Prostate gland (tissue), 2 donors: ENCODE data around the gene ZDHHC15. TPM values are rescaled to one million over a fixed set of nuclear protein-coding genes. Genes with fewer than 3 reads are reported as not detected.
"Not testable (repeated sequence)": the region's sequence is repeated elsewhere in the genome, so short reads cannot be mapped to it uniquely, and the experiment has no call there.

Source experiments
- DNase-seq: peaks from one replicate; pipeline ENCODE4 v3.0.0-alpha.2; 2019; ENCODE audit warnings: low spot score
- H3K27ac ChIP-seq, 2 donors: fragments of 200-600 bp; sonication (generic); 2 replicates each; pipeline ENCODE4 v1.5.1; 2017 to 2019
- H3K27me3 ChIP-seq: fragments of 200-600 bp; sonication (generic); replicated peaks from 2 replicates; pipeline ENCODE4 v1.5.1; 2019; ENCODE audit not compliant: insufficient read depth
- H3K36me3 ChIP-seq, 2 donors: fragments of 200-600 bp; sonication (generic); 1 replicate in 1 of 2; 2 replicates in 1 of 2; pipeline versions ENCODE4 v1.5.1 to v1.8.1; 2017 to 2019
- H3K4me1 ChIP-seq: fragments of 200-600 bp; sonication (generic); replicated peaks from 2 replicates; pipeline ENCODE4 v1.5.1; 2019
- H3K4me3 ChIP-seq, 2 donors: fragments of 200-600 bp; sonication (generic); 2 replicates each; pipeline ENCODE4 v1.5.1; 2017 to 2019
- H3K9me3 ChIP-seq: fragments of 200-600 bp; sonication (generic); 2 replicates; pipeline ENCODE4 v1.5.1; 2017
- POLR2A ChIP-seq: fragments of 450-650 bp; IDR thresholded peaks from one replicate; pipeline ENCODE4 v1.6.1; 2016; ENCODE audit warnings: antibody characterized with exemption, mild to moderate bottlenecking
- POLR2AphosphoS5 ChIP-seq: sonication (generic); formaldehyde crosslinking; IDR thresholded peaks from one replicate; pipeline ENCODE4 v1.6.1; 2017; ENCODE audit warnings: antibody characterized with exemption
- WGBS: methylation state at CpG from one replicate; pipeline ENCODE4 v1.1.5; 2018; 5-methylcytosine and 5-hydroxymethylcytosine counted together
- intact Hi-C: fragments of 100-400 bp; cut with DNase I; formaldehyde crosslinking; loops from one replicate; pipeline ENCODE4 v1.14.2; 2022
- total RNA-seq, 2 donors: library from RNA; depleted of rRNA; stranded (reverse); fragments of >200 nt; gene quantifications; one replicate each; pipeline ENCODE4 v1.1.0, GENCODE V29; 2016
- TF ChIP-seq, protein P1 (sequence below), 4 experiments: fragments of 200-600 bp in 2 of 4; fragments of 450-650 bp in 2 of 4; sonication (generic) in 2 of 4; IDR thresholded peaks; 1 replicate in 3 of 4; 2 replicates in 1 of 4; pipeline ENCODE4 v1.5.1; 2016 to 2019; ENCODE audit warnings: antibody characterized with exemption in 4 of 4, mild to moderate bottlenecking in 2 of 4, moderate library complexity in 2 of 4

Gene ZDHHC15, protein sequence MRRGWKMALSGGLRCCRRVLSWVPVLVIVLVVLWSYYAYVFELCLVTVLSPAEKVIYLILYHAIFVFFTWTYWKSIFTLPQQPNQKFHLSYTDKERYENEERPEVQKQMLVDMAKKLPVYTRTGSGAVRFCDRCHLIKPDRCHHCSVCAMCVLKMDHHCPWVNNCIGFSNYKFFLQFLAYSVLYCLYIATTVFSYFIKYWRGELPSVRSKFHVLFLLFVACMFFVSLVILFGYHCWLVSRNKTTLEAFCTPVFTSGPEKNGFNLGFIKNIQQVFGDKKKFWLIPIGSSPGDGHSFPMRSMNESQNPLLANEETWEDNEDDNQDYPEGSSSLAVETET
- total RNA-seq = 1 to 10 TPM; 2.6 to 2.9 TPM

DNA sequence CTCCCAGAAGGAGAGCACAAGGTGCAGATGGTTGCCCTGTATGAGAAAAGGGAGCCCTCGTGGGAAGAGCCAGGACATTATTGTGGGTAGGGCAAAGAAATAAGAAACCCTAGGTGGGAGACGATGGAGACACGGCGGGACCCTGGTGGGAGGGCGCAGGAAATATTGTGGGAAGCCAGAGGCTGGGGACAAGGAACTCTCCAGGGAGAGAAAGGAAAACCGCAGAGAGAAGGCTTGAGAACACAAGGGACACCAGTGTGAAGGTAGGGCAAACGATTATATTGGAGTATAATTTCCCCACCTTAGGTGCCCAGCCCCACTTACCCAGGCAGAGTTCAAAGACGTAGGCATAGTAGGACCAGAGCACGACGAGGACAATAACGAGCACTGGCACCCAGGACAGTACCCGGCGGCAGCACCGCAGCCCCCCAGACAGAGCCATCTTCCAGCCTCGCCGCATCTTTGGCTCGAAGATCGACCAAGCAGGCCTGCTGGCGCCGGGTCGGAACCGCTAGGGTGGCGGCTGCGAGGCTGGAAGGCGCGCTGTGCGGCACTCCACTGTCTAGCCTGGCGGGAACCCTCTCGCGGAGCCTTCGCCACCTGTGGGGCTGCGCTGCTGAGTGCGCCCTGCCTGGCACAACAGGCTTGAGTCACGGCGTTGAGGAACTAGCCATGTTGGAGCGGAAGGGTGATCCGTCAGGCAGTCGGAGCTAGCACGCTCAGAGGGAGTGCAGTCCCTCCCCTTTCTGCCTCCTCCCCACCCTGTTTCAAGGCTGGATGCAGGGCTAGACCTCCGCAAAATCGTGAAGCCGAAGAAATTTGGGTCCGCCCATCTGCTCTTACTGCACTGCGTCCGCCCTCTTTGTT, at the start of gene ZDHHC15:
Gene ZDHHC15, minus strand, starts transcription at position 473 of the 867 bp plus-strand sequence. Its CDS starts 13 bp downstream, at position 460.
- H3K4me3 ChIP-seq = peak within 1 kb of the TSS; percentile 29 to 40
- H3K27me3 ChIP-seq = no peaks in the 10 kb centered on the region
- no peaks in the 10 kb centered on the region for H3K9me3 ChIP-seq
- H3K36me3 ChIP-seq = no peaks in the 10 kb centered on the region
- no peaks in the 10 kb centered on the region for H3K4me1 ChIP-seq
- DNase-seq = peak; percentile 21
- under 1% methylated on average over 18 of the region's 45 CpGs for WGBS
- H3K27ac ChIP-seq = peak within 1 kb of the TSS; percentile 56 to 62
- intact Hi-C loops = loop anchor here (10.0 kb wide), 2 partner anchors 82 to 598 kb away; partner anchors contain the start of gene NEXMIF
- TF ChIP-seq, protein P1, sequence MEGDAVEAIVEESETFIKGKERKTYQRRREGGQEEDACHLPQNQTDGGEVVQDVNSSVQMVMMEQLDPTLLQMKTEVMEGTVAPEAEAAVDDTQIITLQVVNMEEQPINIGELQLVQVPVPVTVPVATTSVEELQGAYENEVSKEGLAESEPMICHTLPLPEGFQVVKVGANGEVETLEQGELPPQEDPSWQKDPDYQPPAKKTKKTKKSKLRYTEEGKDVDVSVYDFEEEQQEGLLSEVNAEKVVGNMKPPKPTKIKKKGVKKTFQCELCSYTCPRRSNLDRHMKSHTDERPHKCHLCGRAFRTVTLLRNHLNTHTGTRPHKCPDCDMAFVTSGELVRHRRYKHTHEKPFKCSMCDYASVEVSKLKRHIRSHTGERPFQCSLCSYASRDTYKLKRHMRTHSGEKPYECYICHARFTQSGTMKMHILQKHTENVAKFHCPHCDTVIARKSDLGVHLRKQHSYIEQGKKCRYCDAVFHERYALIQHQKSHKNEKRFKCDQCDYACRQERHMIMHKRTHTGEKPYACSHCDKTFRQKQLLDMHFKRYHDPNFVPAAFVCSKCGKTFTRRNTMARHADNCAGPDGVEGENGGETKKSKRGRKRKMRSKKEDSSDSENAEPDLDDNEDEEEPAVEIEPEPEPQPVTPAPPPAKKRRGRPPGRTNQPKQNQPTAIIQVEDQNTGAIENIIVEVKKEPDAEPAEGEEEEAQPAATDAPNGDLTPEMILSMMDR (IDR thresholded peaks at IDR 0.05) = peak in 1 of 4 experiments; percentile 12
- no peak for TF ChIP-seq POLR2A

DNA sequence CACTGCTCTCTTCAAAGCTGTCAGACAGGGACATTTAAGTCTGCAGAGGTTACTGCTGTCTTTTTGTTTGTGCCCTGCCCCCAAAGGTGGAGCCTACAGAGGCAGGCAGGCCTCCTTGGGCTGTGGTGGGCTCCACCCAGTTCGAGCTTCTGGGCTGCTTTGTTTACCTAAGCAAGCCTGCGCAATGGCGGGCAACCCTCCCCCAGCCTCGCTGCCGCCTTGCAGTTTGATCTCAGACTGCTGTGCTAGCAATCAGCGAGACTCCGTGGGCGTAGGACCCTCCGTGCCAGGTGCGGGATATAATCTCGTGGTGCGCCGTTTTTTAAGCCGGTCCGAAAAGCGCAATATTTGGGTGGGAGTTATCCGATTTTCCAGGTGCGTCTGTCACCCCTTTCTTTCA, 37.7 kb upstream of the ZDHHC15 start:
- H3K4me3 ChIP-seq, H3K9me3 ChIP-seq, DNase-seq, H3K36me3 ChIP-seq, H3K27me3 ChIP-seq, intact Hi-C loops, H3K27ac ChIP-seq, H3K4me1 ChIP-seq: not testable (repeated sequence)
- WGBS = 97% methylated on average over 11 of the region's 18 CpGs

DNA sequence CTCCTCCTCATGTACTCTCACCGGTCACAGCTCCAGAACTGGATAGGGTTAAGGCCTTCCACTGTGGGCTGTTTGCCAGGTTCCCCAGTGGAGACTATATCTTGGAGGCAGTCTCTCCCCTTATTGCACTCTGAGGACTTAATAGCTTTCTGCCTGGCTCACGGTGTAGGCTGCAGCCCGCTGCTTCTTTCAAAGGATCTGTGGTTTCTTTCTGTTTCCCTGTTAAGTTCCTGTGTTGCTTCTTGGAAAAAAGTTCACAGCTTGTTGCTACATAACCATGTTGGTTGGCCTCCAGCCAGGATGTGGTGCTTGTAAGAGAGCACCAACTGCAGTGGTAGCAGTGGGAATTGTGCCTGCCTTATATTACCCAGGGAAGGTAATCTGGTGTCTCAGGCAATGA, 24.9 kb upstream of the ZDHHC15 start:
- Histone ChIP-seq H3K36me3 (no peaks in the 10 kb centered on the region), H3K27me3 (no peaks in the 10 kb centered on the region), H3K27ac (no peak overlapping the region), H3K4me3 (no peak overlapping the region), H3K9me3 (no peaks in the 10 kb centered on the region), H3K4me1 (no peaks in the 10 kb centered on the region)
- peak; percentile 39 for DNase-seq
- TF ChIP-seq POLR2AphosphoS5 (no peak), POLR2A (no peak)
- TF ChIP-seq, protein P1 (IDR thresholded peaks at IDR 0.05) = no peak
- WGBS = 26% methylated on average over 3 of the region's 3 CpGs
- intact Hi-C loops = no loop called here

DNA sequence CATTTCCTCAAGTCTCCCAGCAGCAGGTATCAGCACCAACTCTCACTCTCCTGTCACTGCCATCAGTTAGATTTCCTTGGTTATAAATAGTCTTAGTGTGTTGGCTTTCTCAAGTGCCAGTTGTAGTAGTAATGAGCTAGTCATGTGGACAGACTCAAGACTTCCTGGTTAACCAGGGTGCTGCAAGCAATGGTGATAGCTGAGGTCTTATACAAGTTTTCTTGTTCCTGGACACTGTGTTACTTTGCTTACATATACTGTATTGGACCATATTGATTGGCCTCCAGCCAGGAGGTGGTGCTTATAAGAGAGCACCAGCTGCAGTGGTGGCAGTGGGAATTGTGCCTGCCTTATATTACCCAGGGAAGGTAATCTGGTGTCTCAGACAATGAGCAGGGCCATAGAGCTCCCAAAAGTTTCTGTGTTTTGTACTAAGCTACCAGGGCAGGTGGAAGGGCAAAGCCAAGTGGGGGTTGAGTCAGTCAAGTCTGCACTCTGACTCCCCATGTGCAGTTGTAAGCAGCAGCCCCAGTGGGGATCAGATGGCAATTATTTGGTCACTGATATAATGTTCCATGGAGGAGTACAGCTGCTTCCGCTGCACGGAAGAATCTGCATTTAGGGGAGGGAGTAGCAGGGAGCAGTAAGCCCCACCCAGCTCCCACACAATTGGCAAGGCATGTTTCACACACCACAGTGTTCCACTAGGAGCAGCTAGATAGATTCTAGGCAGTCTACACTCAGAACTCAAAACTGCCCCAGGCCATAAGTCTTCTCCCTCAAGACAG, 24.1 kb upstream of the ZDHHC15 start:
- intact Hi-C loops = no loop called here
- no peak for DNase-seq
- TF ChIP-seq, protein P1 (IDR thresholded peaks at IDR 0.05) = no peak
- no peak for TF ChIP-seq POLR2AphosphoS5
- TF ChIP-seq POLR2A = no peak
- no peaks in the 10 kb centered on the region for H3K9me3 ChIP-seq
- no peaks in the 10 kb centered on the region for H3K36me3 ChIP-seq
- no peak overlapping the region for H3K27ac ChIP-seq
- H3K4me1 ChIP-seq = no peaks in the 10 kb centered on the region
- WGBS = no CpG with 5 or more reads among the region's 2 CpGs
- H3K27me3 ChIP-seq = no peaks in the 10 kb centered on the region
- H3K4me3 ChIP-seq = no peak overlapping the region

DNA sequence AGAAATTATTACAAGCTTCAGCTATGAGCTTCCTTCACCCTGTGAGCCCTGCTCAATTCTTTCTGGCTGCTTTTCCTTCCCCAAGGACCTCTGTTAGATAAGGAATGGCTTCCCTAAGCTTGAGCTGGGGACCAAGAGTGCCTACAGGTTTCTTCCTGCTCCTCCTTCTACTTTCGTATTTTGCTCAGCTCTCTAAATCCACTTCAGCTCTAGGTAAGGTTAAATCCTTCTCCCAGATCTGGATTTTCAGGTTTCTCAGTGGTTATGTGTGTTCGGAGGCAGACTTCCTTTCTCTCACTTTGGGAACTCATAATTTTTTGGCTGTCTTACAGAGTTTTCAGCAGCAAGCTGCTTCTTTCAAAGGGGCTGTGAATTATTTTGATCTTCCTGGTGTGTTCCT, 21.9 kb upstream of the ZDHHC15 start:
- intact Hi-C loops = no loop called here
- no peak for TF ChIP-seq POLR2AphosphoS5
- TF ChIP-seq POLR2A = no peak
- TF ChIP-seq, protein P1 (IDR thresholded peaks at IDR 0.05) = no peak

More for the DNA sequence above, 21.9 kb upstream of the ZDHHC15 start:
- 10% methylated on average over 2 of the region's 2 CpGs for WGBS
- no peak overlapping the region for H3K4me3 ChIP-seq
- no peak for DNase-seq
- no peaks in the 10 kb centered on the region for H3K9me3 ChIP-seq
- H3K36me3 ChIP-seq = no peaks in the 10 kb centered on the region
- H3K27me3 ChIP-seq = no peaks in the 10 kb centered on the region
- H3K27ac ChIP-seq = no peak overlapping the region
- H3K4me1 ChIP-seq = no peaks in the 10 kb centered on the region
